Measurements from ENCODE around the gene PRIMPOL. TPM values are rescaled to one million over a fixed set of nuclear protein-coding genes. Genes with fewer than 3 reads are reported as not detected.
A peak's percentile ranks its signal among the peaks of the same experiment; 100 is the strongest.
"Not testable (repeated sequence)": the region's sequence is repeated elsewhere in the genome, so short reads cannot be mapped to it uniquely, and the experiment has no call there.

The PRIMPOL gene
- 10 to 100 TPM in 1 of 2 donors, 1 to 10 TPM in 1; 4.6 to 15.0 TPM for total RNA-seq

- Histone ChIP-seq H3K27me3 (no peaks in the 10 kb centered on the region), H3K4me3 (peak within 1 kb of the TSS; percentile 62 to 88), H3K27ac (peak within 1 kb of the TSS; percentile 81 to 98 (median 95)), H3K9me3 (no peaks in the 10 kb centered on the region), H3K4me1 (peaks cover 37% of the 10 kb centered on the region), H3K36me3 (replicated peaks in 1 of 2; ENCODE audit: insufficient read depth in 1 of 2, low read depth in 2 of 2) (no peaks in the 10 kb centered on the region)
- DNase-seq (peak; percentile 96 to 97 (median 97)), ATAC-seq (peak; percentile 94)
- WGBS, 2 donors: 0 to 1% methylated on average over 5 to 71 of the region's 90 CpGs
- TF ChIP-seq CTCF (IDR thresholded peaks at IDR 0.05) (peak in 5 of 7 experiments; percentile 5 to 44 (median 40)), POLR2A (IDR thresholded peaks at IDR 0.05) (peak; percentile 94 to 96 (median 94))
- intact Hi-C loops (cut with DNase I): no loop called here
These were observed at the start of gene PRIMPOL, which contains the start of gene CASP3 for GRCh38 chr4:184649026-184649970. Gene PRIMPOL, plus strand, starts transcription at chr4:184649738. Its CDS starts 7,403 bp downstream, at chr4:184657141. Gene CASP3, minus strand, starts transcription at chr4:184649447. Its CDS starts 10,994 bp downstream, at chr4:184638453.

- H3K27me3 ChIP-seq; intact Hi-C loops (cut with DNase I); H3K27ac ChIP-seq; H3K4me3 ChIP-seq; H3K9me3 ChIP-seq; H3K36me3 ChIP-seq (replicated peaks in 1 of 2; ENCODE audit: insufficient read depth in 1 of 2, low read depth in 2 of 2); DNase-seq; H3K4me1 ChIP-seq; ATAC-seq: not testable (repeated sequence)
- WGBS, 2 donors: 72 to 76% methylated on average over 8 of the region's 8 CpGs
These were observed 48.6 kb upstream of the PRIMPOL start for GRCh38 chr4:184600982-184601381.

GRCh38 chr4:184602857-184603256 is 46.7 kb upstream of the PRIMPOL start:
- ATAC-seq; H3K4me1 ChIP-seq; H3K27ac ChIP-seq; H3K27me3 ChIP-seq; H3K9me3 ChIP-seq; DNase-seq; H3K4me3 ChIP-seq; intact Hi-C loops (cut with DNase I); H3K36me3 ChIP-seq (replicated peaks in 1 of 2; ENCODE audit: insufficient read depth in 1 of 2, low read depth in 2 of 2): not testable (repeated sequence)
- 0 to 3% methylated on average over 1 of the region's 1 CpG for WGBS, 2 donors

GRCh38 chr4:184607429-184607828 is 42.1 kb upstream of the PRIMPOL start:
- H3K4me1 ChIP-seq; DNase-seq; H3K4me3 ChIP-seq; ATAC-seq; H3K27me3 ChIP-seq; intact Hi-C loops (cut with DNase I); H3K9me3 ChIP-seq; H3K36me3 ChIP-seq (replicated peaks in 1 of 2; ENCODE audit: insufficient read depth in 1 of 2, low read depth in 2 of 2); H3K27ac ChIP-seq: not testable (repeated sequence)
- 82 to 95% methylated on average over 2 of the region's 2 CpGs for WGBS, 2 donors

GRCh38 chr4:184612074-184612473 is 37.5 kb upstream of the PRIMPOL start:
- TF ChIP-seq POLR2A (IDR thresholded peaks at IDR 0.05): no peak
- no peak for TF ChIP-seq CTCF (IDR thresholded peaks at IDR 0.05)
- ATAC-seq (no peak), DNase-seq (no peak)
- Histone ChIP-seq H3K27ac (no peak overlapping the region), H3K36me3 (replicated peaks in 1 of 2; ENCODE audit: insufficient read depth in 1 of 2, low read depth in 2 of 2) (no peaks in the 10 kb centered on the region), H3K4me1 (no peaks in the 10 kb centered on the region), H3K9me3 (peaks cover 0 to 12% (median 0%) of the 10 kb centered on the region in 3 donors), H3K27me3 (no peaks in the 10 kb centered on the region), H3K4me3 (no peak overlapping the region)
- intact Hi-C loops (cut with DNase I): no loop called here
- WGBS, 2 donors: 55 to 68% methylated on average over 3 of the region's 3 CpGs

- no peaks in the 10 kb centered on the region for H3K27me3 ChIP-seq
- intact Hi-C loops (cut with DNase I): no loop called here
- ATAC-seq: no peak
- H3K4me3 ChIP-seq: no peak overlapping the region
- WGBS, 2 donors: 73 to 89% methylated on average over 2 of the region's 2 CpGs
- TF ChIP-seq CTCF (IDR thresholded peaks at IDR 0.05) (no peak), POLR2A (IDR thresholded peaks at IDR 0.05) (no peak)
- DNase-seq: no peak
- H3K4me1 ChIP-seq: no peaks in the 10 kb centered on the region
- H3K9me3 ChIP-seq: peaks cover 0 to 12% (median 0%) of the 10 kb centered on the region in 3 donors
- H3K27ac ChIP-seq: no peak overlapping the region
- H3K36me3 ChIP-seq (replicated peaks in 1 of 2; ENCODE audit: insufficient read depth in 1 of 2, low read depth in 2 of 2): no peaks in the 10 kb centered on the region
These were observed 36.1 kb upstream of the PRIMPOL start for GRCh38 chr4:184613405-184613804.
